DND-41 (cell line): ENCODE results near the gene SORL1-AS1.

Experiments used
- EZH2 ChIP-seq: IDR thresholded peaks from 3 replicates; pipeline ENCODE4 v1.6.1; 2012; ENCODE audit warnings: borderline replicate concordance, low read depth, mild to moderate bottlenecking, moderate library complexity, low read length, inconsistent platforms; ENCODE audit not compliant: severe bottlenecking
- TF ChIP-seq, protein P1 (sequence below): IDR thresholded peaks from 2 replicates; pipeline ENCODE4 v1.5.1; 2012; ENCODE audit warnings: borderline replicate concordance, low read length, moderate library complexity, mild to moderate bottlenecking; ENCODE audit not compliant: poor library complexity, severe bottlenecking; ENCODE audit errors: extremely low read depth

DNA sequence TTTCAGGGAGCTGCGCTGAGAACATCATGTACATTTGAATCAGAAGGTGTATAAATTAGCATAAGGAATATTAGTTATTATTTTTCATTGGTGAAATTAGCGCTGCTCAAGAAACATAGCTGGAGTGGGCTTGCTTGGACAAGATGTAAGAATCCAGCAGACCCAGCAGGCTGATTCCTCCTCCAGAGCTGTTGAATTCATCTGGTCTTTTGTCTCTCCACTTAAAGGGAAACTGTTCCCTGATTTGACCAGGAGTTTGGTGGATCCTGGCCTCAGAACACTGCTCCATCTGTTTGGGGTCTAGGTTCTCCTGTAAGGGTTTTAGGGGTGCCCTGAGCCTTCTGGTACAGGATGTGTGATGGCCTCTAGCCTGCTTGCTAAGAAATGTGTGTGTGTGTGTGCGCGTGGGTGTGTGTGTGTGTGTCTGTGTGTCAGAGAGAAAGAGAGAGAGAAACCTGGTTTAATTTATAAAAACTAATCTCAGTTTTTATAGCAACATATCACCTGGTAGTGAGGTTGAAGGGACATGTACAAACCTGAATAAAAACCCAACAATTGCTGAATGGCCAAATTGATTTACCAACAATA lies 9.0 kb downstream of the SORL1-AS1 start:
- TF ChIP-seq, protein P1, sequence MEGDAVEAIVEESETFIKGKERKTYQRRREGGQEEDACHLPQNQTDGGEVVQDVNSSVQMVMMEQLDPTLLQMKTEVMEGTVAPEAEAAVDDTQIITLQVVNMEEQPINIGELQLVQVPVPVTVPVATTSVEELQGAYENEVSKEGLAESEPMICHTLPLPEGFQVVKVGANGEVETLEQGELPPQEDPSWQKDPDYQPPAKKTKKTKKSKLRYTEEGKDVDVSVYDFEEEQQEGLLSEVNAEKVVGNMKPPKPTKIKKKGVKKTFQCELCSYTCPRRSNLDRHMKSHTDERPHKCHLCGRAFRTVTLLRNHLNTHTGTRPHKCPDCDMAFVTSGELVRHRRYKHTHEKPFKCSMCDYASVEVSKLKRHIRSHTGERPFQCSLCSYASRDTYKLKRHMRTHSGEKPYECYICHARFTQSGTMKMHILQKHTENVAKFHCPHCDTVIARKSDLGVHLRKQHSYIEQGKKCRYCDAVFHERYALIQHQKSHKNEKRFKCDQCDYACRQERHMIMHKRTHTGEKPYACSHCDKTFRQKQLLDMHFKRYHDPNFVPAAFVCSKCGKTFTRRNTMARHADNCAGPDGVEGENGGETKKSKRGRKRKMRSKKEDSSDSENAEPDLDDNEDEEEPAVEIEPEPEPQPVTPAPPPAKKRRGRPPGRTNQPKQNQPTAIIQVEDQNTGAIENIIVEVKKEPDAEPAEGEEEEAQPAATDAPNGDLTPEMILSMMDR: no peak
- TF ChIP-seq EZH2: no peak
